NCI-H345 treated with DMSO at 0.1 percent for 48 hours (cell line): ENCODE results near the gene GLMP.

ENCODE experiments used
- DNase-seq: peaks from one replicate; lab custom pipeline; 2025; ENCODE audit not compliant: unreplicated experiment; lab: John Stamatoyannopoulos, UW

The GLMP gene

DNA sequence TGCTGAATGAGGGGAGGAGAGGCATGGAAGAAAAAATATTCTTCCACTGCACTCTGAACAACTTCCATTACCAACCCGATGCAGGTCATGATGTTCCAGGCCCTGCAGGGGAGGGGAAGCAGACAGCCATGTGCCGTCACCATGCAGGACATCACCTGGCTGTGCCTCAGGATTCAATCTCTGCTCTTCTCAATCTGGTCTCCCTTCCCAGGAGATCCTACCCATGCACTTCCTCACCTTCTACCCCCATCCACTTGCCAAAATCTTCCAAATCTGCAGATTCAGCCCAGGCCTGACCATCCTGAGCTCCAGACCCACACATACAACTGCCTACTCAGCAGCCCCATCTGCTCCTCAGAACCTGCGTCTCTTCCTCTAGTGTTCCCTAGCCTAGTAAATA, 41.8 kb downstream of the GLMP start:
- DNase-seq: no peak

DNA sequence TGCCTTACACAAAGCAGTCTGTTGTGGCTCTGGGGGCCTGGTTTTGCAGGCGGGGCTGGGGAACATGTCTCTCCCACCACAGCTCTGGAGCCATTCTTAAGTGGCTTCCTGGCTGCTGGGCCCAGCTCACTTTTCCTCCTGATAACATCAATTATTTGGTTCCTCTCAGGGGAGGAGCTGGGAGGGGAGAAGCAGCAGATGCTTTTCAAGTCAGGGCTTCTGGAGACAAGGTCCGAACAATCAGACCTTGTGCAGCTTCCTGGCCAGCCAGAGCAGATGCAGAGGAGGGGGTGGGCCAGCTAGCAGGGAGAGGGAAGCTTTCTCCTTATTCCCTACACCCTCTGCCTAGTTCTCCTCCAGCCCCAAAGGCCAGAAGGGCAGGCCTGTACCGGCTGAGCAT, 44.0 kb downstream of the GLMP start:
- no peak for DNase-seq

DNA sequence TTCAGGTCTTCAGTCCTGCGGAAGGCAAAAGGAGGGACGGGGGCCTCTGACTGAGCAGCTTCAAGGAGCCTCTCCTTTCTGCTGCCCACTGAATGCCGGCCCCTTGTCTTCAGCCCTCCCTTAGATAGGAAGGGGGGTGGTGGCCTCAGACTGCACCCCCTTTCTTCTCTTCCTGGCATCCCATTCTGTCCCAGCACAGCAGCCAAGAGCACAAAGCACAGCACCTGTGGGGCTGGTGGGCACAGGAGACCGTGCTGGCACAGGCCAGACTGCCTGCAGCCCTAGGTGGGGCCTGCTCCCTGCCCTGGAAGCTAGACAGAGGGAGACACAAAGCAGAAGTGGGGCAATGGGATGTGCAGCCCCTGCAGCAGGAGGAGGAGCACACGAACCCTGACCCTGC, 45.9 kb downstream of the GLMP start:
- DNase-seq: no peak

DNA sequence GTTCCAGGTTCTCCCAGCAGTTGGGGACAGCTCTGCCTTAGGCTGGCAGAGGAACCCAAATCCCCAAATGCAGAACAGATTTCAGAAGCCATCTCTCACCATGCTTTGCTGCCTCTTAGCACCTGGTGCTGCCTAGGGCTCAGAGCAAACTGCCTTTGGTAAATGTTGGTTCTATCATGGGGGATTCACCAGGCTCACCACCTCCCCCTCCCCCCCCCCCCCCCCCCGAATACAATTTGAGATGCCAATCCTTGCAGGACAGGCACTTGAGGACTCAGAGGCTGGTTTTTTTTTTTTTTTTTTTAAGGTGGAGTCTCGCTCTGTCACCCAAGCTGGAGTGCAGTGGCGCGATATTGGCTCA, 47.2 kb downstream of the GLMP start:
- no peak for DNase-seq

DNA sequence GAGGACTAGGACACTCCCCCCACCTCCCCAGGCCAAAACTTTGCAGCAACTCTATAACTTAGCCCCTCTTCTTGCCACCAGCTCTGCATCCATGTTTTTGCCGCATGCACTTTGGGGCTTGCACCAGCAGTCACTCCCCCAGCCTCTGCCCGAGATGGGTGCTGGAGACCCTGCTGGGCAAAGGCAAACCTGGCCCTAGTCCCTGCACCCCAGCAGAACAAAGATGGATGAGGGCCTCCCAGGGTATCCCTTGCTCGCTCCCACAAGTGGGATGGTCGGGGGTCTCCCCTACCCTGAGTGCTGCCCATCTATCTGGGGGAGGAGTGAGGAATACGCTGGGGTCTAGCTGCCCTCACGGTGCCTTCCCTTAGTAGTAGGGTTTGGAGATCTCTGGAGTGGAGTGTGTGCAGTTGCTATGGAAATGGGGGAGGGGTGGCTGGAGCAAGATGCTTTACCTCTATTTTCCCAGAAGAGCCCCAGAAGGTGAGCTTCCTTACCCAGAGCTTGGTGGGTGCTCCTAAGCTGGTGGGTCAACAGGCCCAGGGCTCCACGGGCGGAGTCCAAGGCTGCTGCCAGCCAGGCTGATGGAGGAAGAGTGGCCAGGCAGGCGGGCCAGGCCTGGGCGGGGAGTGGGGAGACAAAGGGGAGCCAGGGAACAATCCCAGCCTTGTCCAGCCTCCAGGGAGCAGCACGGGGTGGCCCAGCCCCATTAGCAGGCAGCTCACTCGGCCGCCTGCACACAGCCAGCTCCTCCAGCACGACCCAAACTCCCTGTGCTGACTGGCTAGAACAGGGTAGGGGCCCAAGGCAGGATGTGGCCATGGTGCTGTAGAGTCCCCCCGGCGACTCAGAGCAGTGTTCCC, 47.8 kb downstream of the GLMP start, which contains the start of gene PAQR6:
Gene PAQR6, minus strand, starts transcription at position 597 of the 863 bp plus-strand sequence. CDS start 1,325 bp downstream, outside the sequence.
- peak; percentile 36 for DNase-seq

DNA sequence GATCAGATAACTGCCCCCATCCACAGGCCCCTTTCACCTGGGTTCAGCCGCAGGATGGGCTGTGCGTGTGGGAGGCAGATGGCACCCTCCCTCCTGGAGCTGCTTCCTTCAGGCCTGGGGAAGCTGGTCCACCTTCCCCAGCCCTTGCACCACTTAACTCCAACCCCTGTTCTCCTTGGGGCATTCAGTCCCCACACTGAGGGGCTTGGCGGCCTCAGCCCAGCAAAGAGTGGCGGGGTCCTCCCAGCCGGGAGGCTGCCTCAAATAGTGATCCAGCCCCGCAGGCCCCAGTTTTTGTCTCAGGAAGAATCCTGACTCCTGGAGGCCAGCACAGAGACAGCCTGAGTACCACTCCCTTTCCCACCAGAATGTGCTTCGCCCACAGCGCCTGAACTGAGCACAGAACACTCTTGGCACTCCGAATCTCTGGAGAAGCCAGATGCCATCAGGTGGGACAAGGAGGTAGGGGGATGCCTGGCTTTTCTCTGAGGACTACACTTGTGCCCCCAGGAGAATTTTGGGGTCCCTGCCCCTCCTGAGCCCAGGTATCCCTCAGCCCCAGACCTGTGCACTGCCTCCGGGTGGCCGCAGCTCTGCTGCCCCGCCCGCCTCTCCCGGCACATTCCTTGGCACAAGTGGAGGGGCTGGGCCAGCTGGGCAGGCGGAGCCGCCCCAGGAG, 48.6 kb downstream of the GLMP start:
- DNase-seq: no peak

DNA sequence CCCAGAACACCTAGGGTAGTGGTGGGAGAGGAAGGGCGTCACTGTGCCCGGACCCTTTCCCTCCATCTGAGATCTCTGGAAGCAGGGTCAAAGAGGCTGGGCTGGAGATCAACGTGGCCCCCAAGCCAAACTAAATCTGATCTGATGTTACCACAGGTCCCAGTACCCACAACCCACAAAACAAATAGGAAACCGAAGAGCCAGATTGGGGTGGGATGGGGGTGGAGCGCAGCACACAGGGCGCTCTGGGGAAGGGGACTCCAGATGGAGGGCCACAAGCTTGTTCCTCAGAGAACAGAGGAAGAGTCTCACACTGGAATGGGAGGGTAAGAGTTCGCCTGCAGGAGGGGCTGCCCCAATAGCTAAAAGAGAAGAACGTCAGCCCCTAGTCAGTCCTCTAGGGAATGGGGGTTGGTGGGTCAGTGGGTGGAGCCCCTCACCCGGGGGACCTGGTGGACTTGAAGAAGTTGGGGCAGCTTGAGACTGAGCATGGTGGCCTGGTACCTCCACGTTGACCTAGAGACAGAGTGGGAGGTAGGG, 49.2 kb downstream of the GLMP start:
- no peak for DNase-seq

DNA sequence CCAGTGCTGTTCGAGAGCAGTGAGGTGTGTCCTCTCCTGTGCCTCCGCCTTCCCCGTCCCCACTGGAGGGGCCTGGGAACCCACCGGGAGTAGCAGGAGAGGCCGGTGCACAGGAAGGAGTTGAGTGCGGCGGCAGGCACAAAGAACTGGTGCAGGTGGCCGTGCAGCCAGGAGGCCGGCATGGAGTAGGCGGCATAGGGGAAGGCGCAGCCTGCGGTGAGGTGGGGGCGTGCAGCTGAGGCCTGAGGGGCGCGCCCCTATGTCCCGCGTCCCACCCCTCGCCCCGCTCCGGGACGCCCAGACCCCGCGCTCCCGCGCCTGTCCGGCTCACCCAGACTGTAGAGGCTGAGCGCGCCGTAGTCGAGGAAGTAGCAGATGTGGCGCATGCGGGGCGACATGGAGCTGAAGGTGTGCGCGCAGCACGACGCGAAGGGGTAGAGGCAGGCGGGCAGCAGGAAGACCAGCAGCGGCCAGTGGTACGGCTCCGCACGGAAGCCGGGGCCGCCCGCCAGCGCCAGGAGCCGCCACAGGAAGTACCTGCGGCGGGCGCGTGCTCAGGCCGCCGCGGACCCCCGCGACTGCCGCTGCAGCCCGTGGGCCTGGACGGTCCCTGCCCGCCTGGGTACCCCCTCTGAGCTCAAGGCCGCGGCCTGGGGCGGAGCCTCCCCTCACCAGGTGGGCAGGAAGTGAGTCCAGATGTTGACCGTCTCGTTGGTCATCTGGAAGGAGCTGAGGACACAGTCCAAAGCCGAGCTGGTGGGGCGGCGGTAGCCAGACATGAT, 49.8 kb downstream of the GLMP start:
- peak; percentile 67 for DNase-seq

DNA sequence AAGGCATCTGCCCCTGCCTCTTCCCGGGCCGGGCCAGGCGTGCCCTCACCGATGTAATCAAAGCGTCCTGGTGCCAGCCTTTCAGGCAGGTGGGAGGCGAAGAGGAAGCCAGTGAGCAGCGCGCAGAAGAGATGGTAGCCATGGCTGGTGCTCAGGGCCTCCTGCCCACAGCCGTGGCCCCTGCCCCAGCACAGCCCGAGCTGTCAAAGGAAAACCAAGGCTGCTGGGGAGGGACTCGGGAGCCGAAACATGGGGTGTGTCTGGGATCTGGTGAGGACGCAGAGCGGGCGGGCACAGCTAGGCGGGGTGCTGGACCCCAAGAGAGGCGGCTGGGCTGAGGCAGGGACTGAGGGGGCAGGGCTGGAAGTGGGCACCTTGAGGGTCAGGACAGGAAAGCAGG, 50.8 kb downstream of the GLMP start:
- DNase-seq: no peak

DNA sequence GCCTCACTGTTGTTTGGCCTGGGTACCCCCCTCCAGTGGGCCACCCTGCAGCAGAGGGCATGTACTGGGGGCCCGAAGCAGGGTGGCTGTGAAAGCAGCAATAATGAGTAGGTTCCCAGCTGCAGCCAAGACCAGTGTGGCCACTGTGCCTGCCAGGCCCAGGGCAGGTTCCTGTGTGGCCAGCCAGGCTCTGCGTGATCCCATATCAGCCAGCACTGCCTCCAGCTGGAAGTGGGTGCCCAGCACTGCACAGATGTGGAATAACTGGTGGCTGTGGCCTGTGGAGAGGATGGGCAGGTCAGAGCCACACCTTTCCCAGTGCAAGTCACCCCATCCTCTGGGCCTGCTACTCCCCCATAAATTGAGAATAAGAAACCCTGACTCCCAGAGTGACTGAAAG, 51.4 kb downstream of the GLMP start:
- DNase-seq: no peak

DNA sequence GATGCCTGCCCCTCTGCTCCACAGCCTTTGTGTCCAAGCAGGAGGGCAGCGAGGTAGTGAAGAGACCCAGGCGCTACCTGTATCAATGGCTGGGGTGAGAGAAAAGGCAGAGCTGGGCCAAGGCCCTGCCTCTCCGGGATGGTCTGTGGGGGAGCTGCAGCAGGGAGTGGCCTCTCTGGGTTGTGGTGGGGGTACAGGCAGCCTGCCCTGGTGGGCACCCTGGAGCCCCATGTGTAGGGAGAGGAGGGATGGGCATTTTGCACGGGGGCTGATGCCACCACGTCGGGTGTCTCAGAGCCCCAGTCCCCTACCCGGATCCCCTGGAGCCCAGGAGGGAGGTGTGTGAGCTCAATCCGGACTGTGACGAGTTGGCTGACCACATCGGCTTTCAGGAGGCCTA, 52.7 kb downstream of the GLMP start:
- DNase-seq: no peak
